Muscle layer of colon (tissue), 2 donors: ENCODE measurements around the gene LDB2.

Experiments
- H3K27ac ChIP-seq: one replicate; pipeline ENCODE4 v1.7.0; 2013; ENCODE audit warnings: low read depth, mild to moderate bottlenecking, low read length, moderate library complexity
- H3K27me3 ChIP-seq, 2 donors: one replicate each; pipeline ENCODE4 v1.7.0; 2013; ENCODE audit warnings: low read length in 2 of 2, mild to moderate bottlenecking in 2 of 2; ENCODE audit not compliant: insufficient read depth in 2 of 2, control insufficient read depth in 1 of 2
- H3K36me3 ChIP-seq: one replicate; pipeline ENCODE4 v1.7.0; 2013; ENCODE audit warnings: mild to moderate bottlenecking, low read length; ENCODE audit not compliant: insufficient read depth
- H3K4me1 ChIP-seq: one replicate; pipeline ENCODE4 v1.7.0; 2013; ENCODE audit warnings: mild to moderate bottlenecking, low read length; ENCODE audit not compliant: insufficient read depth
- H3K4me3 ChIP-seq, 2 donors: one replicate each; pipeline ENCODE4 v1.7.0; 2013; ENCODE audit warnings: low read length in 2 of 2, low read depth in 1 of 2, mild to moderate bottlenecking in 1 of 2, moderate library complexity in 1 of 2
- H3K9ac ChIP-seq: one replicate; pipeline ENCODE4 v1.7.0; 2013; ENCODE audit warnings: low read length
- H3K9me3 ChIP-seq: one replicate; pipeline ENCODE4 v1.7.0; 2013; ENCODE audit warnings: mild to moderate bottlenecking, low read length
- donor health status: abdominal sarcoma.
- donor health status: Adenocarcinoma of cecum.

LDB2 gene

GRCh38 chr4:16713271-16713670, 185.2 kb downstream of the LDB2 start:
- H3K4me3 ChIP-seq, result no peak overlapping the region
- no peaks in the 10 kb centered on the region for H3K36me3 ChIP-seq
- no peak overlapping the region for H3K9ac ChIP-seq
- H3K4me1 ChIP-seq, result no peaks in the 10 kb centered on the region
- no peaks in the 10 kb centered on the region for H3K27me3 ChIP-seq
- H3K9me3 ChIP-seq, result no peaks in the 10 kb centered on the region
- H3K27ac ChIP-seq, result no peak overlapping the region

DNA sequence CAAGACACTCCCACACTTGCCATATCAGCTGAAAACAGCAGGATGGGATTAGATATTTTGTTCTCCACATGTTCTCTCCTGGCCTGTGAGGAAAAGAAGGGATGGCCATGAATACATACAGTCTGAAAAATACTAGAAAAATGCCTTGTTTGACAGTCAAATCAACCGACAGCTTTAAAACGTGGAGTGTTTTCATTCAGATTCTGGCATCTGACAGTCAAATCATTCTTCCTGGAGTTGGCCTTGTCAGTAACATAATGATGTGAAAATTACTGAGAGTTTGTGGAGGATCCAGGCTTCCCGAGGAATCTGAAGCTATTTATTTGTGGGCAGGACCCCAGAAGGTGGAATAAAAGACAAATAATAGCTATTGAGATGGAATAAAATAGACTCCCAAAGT, 188.2 kb downstream of the LDB2 start:
- H3K9ac ChIP-seq, result no peak overlapping the region
- no peak overlapping the region for H3K27ac ChIP-seq
- no peaks in the 10 kb centered on the region for H3K9me3 ChIP-seq
- H3K4me1 ChIP-seq, result no peaks in the 10 kb centered on the region
- H3K36me3 ChIP-seq, result no peaks in the 10 kb centered on the region
- H3K4me3 ChIP-seq, result no peak overlapping the region
- H3K27me3 ChIP-seq, result no peaks in the 10 kb centered on the region

DNA sequence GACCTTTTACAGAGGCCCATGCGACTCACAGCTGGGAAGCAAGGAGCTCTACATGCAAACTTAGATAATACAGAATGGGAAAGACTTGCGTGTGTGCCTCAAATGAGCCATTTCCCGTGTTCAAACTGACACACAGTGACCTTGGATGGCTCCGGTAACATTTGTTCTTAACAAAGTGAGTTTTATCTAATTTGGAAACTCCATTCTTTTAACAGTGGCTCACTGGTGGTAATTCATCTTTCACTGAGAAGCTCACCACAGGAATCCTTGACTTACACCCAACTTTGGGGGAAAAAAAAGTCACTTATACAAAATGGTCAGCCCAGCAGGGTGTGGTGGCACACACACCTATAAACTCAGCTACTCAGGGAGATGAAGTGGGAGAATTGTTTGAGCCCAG, 190.6 kb downstream of the LDB2 start:
- no peaks in the 10 kb centered on the region for H3K27me3 ChIP-seq
- no peak overlapping the region for H3K27ac ChIP-seq
- no peaks in the 10 kb centered on the region for H3K36me3 ChIP-seq
- H3K9ac ChIP-seq, result no peak overlapping the region
- H3K4me3 ChIP-seq, result no peak overlapping the region
- no peaks in the 10 kb centered on the region for H3K9me3 ChIP-seq
- no peaks in the 10 kb centered on the region for H3K4me1 ChIP-seq

DNA sequence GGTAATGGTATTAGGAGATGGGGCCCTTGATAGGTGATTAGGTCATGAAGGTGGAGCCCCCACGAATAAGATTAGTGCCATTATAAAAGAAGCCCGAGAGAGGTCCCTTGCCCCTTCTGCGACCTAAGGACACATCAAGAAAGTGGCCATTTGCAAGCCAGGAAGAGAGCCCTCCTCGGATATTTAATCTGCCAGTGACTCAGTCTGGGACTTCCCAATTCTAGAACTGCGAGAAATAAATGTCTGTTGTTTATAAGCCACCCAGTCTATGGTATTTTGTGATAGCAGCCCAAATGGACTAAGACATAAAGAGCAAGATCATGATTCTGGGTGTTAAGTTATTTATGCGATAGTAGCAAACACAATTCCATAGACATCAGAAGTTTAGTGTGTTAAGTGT, 192.2 kb downstream of the LDB2 start:
- no peaks in the 10 kb centered on the region for H3K27me3 ChIP-seq
- no peak overlapping the region for H3K9ac ChIP-seq
- no peaks in the 10 kb centered on the region for H3K4me1 ChIP-seq
- H3K4me3 ChIP-seq, result no peak overlapping the region
- no peaks in the 10 kb centered on the region for H3K9me3 ChIP-seq
- no peak overlapping the region for H3K27ac ChIP-seq
- H3K36me3 ChIP-seq, result no peaks in the 10 kb centered on the region

DNA sequence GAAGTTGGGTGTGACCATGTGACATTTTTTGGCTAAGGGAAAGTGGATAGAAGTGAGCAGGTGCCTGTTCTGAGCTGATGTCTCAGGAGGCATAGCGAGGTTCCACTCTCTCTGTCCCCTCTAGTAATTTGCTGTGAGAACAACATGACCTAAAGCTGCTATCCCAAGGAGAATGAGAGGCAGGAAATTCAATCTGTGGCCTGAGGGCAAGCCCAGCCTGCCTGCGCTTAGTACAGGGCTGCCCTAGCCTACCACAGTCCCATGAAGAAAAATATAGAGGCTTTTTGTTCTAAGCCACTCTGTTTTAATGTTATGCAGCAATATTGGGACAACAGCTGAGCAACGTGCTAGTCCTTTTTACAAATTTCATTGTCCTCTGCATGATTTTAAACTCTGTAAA, 193.1 kb downstream of the LDB2 start:
- no peaks in the 10 kb centered on the region for H3K27me3 ChIP-seq
- no peaks in the 10 kb centered on the region for H3K36me3 ChIP-seq
- H3K9me3 ChIP-seq, result no peaks in the 10 kb centered on the region
- no peak overlapping the region for H3K27ac ChIP-seq
- no peaks in the 10 kb centered on the region for H3K4me1 ChIP-seq
- no peak overlapping the region for H3K9ac ChIP-seq
- H3K4me3 ChIP-seq, result no peak overlapping the region

- Histone ChIP-seq H3K4me1 (no peaks in the 10 kb centered on the region), H3K27ac (no peak overlapping the region), H3K9ac (no peak overlapping the region), H3K27me3 (no peaks in the 10 kb centered on the region), H3K4me3 (no peak overlapping the region), H3K9me3 (no peaks in the 10 kb centered on the region), H3K36me3 (no peaks in the 10 kb centered on the region)
Measured at GRCh38 chr4:16704489-16704888, 194.0 kb downstream of the LDB2 start.

GRCh38 chr4:16695896-16696295, 202.5 kb downstream of the LDB2 start:
- Histone ChIP-seq H3K9ac (no peak overlapping the region), H3K4me3 (no peak overlapping the region), H3K27ac (no peak overlapping the region), H3K9me3 (no peaks in the 10 kb centered on the region), H3K27me3 (no peaks in the 10 kb centered on the region), H3K4me1 (peaks cover 23% of the 10 kb centered on the region), H3K36me3 (no peaks in the 10 kb centered on the region)

DNA sequence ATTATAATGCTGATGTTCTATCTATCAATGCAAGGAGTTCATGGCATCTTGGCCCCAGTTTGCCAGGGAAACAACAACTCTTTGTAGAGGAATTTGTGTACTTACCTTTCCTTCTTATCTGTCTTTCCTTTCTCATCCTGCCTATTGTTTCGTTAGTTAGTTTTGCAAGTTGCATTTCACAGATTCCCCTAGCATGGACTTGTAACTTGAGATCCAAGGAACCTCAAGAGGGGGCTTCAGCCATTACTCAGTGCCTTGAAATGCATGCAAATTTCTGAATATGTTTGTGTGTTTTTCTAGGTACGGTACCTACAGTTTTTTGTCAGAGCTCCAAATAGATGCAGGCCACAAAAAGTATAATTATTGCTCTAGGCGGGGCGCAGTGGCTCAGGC, 203.6 kb downstream of the LDB2 start:
- no peaks in the 10 kb centered on the region for H3K36me3 ChIP-seq
- no peak overlapping the region for H3K27ac ChIP-seq
- H3K4me1 ChIP-seq, result peaks cover 23% of the 10 kb centered on the region
- no peak overlapping the region for H3K4me3 ChIP-seq
- H3K9ac ChIP-seq, result no peak overlapping the region
- H3K27me3 ChIP-seq, result no peaks in the 10 kb centered on the region
- no peaks in the 10 kb centered on the region for H3K9me3 ChIP-seq

DNA sequence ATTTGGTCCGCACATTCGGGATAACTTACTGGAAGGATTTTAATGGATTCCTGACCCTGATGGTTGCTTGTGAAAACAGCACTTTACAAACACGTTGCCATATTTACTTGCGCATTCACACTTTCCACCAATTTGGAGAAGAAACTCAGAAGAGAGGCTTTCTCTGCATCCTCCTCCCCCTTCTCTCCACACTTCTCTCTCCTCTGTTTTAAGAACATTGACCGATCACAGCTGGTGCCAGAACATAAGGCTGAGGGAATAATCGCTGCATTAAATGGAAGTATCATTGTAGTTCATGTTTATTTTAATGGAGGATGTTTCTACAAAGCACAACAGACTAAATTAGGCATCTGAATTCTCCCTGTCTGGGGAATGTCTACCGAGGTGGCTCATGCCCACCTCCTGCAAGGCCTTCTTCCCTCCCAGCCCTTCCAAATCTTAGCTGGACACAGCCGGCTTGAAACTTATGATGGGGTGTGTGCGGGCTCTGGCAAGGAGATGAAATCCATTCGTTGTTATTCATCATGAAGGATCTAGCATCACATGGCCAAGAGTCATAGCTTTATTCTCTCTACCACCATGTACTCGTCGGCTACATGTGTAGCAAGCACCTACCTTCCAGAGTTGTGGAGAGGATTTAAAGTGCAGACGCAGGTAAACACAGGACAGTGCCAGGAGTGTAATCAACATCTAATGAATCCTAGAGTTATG, 204.1 kb downstream of the LDB2 start:
- Histone ChIP-seq H3K9me3 (no peaks in the 10 kb centered on the region), H3K9ac (no peak overlapping the region), H3K4me1 (peaks cover 23% of the 10 kb centered on the region), H3K27ac (no peak overlapping the region), H3K4me3 (no peak overlapping the region), H3K36me3 (no peaks in the 10 kb centered on the region), H3K27me3 (no peaks in the 10 kb centered on the region)

DNA sequence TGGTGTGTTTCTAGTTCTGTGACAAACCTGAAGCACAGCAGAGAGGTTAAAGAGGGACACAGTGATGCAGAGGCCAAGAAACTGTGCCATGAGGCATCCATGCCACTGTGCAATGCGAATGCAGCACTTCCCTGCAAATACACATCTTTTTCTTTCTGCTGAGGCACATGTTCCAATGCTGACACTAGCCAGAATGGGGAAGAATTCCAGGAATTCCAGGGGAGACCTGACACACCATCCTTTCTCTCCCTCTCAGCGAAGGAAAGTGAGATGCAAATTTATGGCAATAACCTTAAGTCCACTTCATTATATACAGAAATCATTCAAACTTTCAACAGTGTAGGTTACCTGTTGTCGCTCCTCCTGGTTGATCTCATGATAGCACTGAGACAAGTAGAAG, 204.8 kb downstream of the LDB2 start:
- H3K9me3 ChIP-seq, result no peaks in the 10 kb centered on the region
- H3K36me3 ChIP-seq, result no peaks in the 10 kb centered on the region
- H3K4me1 ChIP-seq, result peaks cover 23% of the 10 kb centered on the region
- no peak overlapping the region for H3K27ac ChIP-seq
- H3K9ac ChIP-seq, result no peak overlapping the region
- H3K4me3 ChIP-seq, result no peak overlapping the region
- H3K27me3 ChIP-seq, result no peaks in the 10 kb centered on the region

DNA sequence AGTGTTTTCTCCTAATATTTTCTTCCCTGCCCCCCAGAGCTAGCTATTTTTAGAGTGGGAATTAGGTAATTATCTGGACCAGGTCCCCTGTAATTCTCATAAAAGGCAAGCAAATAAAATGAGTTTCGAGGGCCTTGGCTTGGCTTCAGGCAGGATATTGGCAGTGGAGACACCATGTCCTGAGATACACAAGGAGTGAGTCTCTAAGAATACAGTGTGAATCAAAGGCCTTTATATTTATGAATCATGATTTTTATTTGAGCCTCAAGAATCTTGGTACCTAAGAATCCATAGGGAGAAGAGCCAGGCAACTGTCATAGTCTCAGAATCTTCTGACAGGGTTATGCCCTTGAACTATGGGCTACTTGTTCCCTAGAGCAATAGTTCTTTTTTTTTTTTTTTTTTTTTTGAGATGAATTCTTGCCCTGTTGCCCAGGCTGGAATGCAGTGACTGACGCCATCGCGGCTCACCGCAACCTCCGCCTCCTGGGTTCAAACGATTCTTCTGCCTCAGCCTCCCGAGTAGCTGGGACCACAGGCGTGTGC, 205.4 kb downstream of the LDB2 start:
- Histone ChIP-seq H3K9me3 (no peaks in the 10 kb centered on the region), H3K4me3 (no peak overlapping the region), H3K27me3 (no peaks in the 10 kb centered on the region), H3K27ac (peak overlapping the region; percentile 2), H3K9ac (no peak overlapping the region), H3K36me3 (no peaks in the 10 kb centered on the region), H3K4me1 (peaks cover 23% of the 10 kb centered on the region)

- no peaks in the 10 kb centered on the region for H3K9me3 ChIP-seq
- no peak overlapping the region for H3K9ac ChIP-seq
- no peaks in the 10 kb centered on the region for H3K27me3 ChIP-seq
- H3K4me3 ChIP-seq, result no peak overlapping the region
- H3K27ac ChIP-seq, result peak overlapping the region; percentile 2
- H3K36me3 ChIP-seq, result no peaks in the 10 kb centered on the region
- peaks cover 23% of the 10 kb centered on the region for H3K4me1 ChIP-seq
Measured at GRCh38 chr4:16692524-16692923, 205.9 kb downstream of the LDB2 start.
